Dedifferentiated amniotic fluid mesenchymal stem cell (primary cell): ENCODE data around the gene SBF1.
"Not testable (repeated sequence)": the region's sequence is repeated elsewhere in the genome, so short reads cannot be mapped to it uniquely, and the experiment has no call there.

ENCODE experiments used
- DNase-seq: peaks from one replicate; pipeline ENCODE4 v3.0.0-alpha.2; 2016; ENCODE audit errors: extremely low spot score

The SBF1 gene

GRCh38 chr22:50444663-50445062 lies 30.2 kb downstream of the SBF1 start:
- peak; percentile 24 for DNase-seq

- no peak for DNase-seq
Observed at GRCh38 chr22:50443801-50444625, 30.8 kb downstream of the SBF1 start.

GRCh38 chr22:50443197-50443596 lies 31.6 kb downstream of the SBF1 start:
- DNase-seq, result no peak

- no peak for DNase-seq
Observed at GRCh38 chr22:50441428-50441993, 33.3 kb downstream of the SBF1 start.

- no peak for DNase-seq
Observed at GRCh38 chr22:50440544-50441249, 34.1 kb downstream of the SBF1 start.

GRCh38 chr22:50439871-50440331 lies 34.9 kb downstream of the SBF1 start:
- no peak for DNase-seq

- DNase-seq, result no peak
Observed at GRCh38 chr22:50439314-50439870, 35.4 kb downstream of the SBF1 start.

- DNase-seq, result no peak
Observed at GRCh38 chr22:50438305-50439275, 36.2 kb downstream of the SBF1 start.

GRCh38 chr22:50437511-50438304 lies 37.1 kb downstream of the SBF1 start:
- DNase-seq, result no peak

- DNase-seq, result no peak
Observed at GRCh38 chr22:50436841-50437341, 37.9 kb downstream of the SBF1 start.

GRCh38 chr22:50436015-50436830 lies 38.6 kb downstream of the SBF1 start:
- DNase-seq, result no peak

- no peak for DNase-seq
Observed at GRCh38 chr22:50435291-50436014, 39.4 kb downstream of the SBF1 start.

- DNase-seq, result no peak
Observed at GRCh38 chr22:50434849-50435248, 40.0 kb downstream of the SBF1 start.

GRCh38 chr22:50432877-50433510 lies 41.8 kb downstream of the SBF1 start:
- DNase-seq, result not testable (repeated sequence)

GRCh38 chr22:50432131-50432876 lies 42.5 kb downstream of the SBF1 start:
- DNase-seq, result no peak

GRCh38 chr22:50425179-50425916 lies 49.5 kb downstream of the SBF1 start:
- DNase-seq, result no peak

- DNase-seq, result no peak
Observed at GRCh38 chr22:50423956-50424355, 50.9 kb downstream of the SBF1 start.
